Measurements from ENCODE around the gene SHLD1. TPM values are rescaled to one million over a fixed set of nuclear protein-coding genes. Genes with fewer than 3 reads are reported as not detected.
A peak's percentile ranks its signal among the peaks of the same experiment; 100 is the strongest.
"Not testable (repeated sequence)": the region's sequence is repeated elsewhere in the genome, so short reads cannot be mapped to it uniquely, and the experiment has no call there.

The SHLD1 gene
- total RNA-seq: 6.4 TPM

GRCh38 chr20:5749952-5750779, at the start of gene SHLD1:
Gene SHLD1 (plus strand): TSS chr20:5750401. CDS start chr20:5772866, 22,465 bp downstream.
- ATAC-seq: peak; percentile 85

GRCh38 chr20:5702339-5702738, 47.9 kb upstream of the SHLD1 start:
- not testable (repeated sequence) for ATAC-seq

- no peak for ATAC-seq
Measured at GRCh38 chr20:5703681-5704101, 46.5 kb upstream of the SHLD1 start.

- ATAC-seq: no peak
Measured at GRCh38 chr20:5705827-5706226, 44.4 kb upstream of the SHLD1 start.

- ATAC-seq: no peak
Measured at GRCh38 chr20:5706797-5707196, 43.4 kb upstream of the SHLD1 start.

GRCh38 chr20:5710551-5710950, 39.6 kb upstream of the SHLD1 start:
- no peak for ATAC-seq

GRCh38 chr20:5714261-5715041, 35.8 kb upstream of the SHLD1 start:
- peak; percentile 66 for ATAC-seq

GRCh38 chr20:5715071-5715841, 34.9 kb upstream of the SHLD1 start:
- no peak for ATAC-seq

- ATAC-seq: no peak
Measured at GRCh38 chr20:5716953-5717352, 33.2 kb upstream of the SHLD1 start.

- ATAC-seq: peak; percentile 25
Measured at GRCh38 chr20:5718896-5719595, 31.2 kb upstream of the SHLD1 start.

- ATAC-seq: peak; percentile 32
Measured at GRCh38 chr20:5719861-5720403, 30.3 kb upstream of the SHLD1 start.

GRCh38 chr20:5720696-5721095, 29.5 kb upstream of the SHLD1 start:
- no peak for ATAC-seq

- ATAC-seq: not testable (repeated sequence)
Measured at GRCh38 chr20:5721356-5721755, 28.8 kb upstream of the SHLD1 start.

- ATAC-seq: no peak
Measured at GRCh38 chr20:5722927-5723326, 27.3 kb upstream of the SHLD1 start.

GRCh38 chr20:5725183-5725463, 25.1 kb upstream of the SHLD1 start:
- ATAC-seq: not testable (repeated sequence)

- ATAC-seq: no peak
Measured at GRCh38 chr20:5727018-5727515, 23.1 kb upstream of the SHLD1 start.

- ATAC-seq: no peak
Measured at GRCh38 chr20:5729348-5729747, 20.9 kb upstream of the SHLD1 start.

- no peak for ATAC-seq
Measured at GRCh38 chr20:5730131-5730530, 20.1 kb upstream of the SHLD1 start.

GRCh38 chr20:5731753-5732366, 18.3 kb upstream of the SHLD1 start:
- ATAC-seq: no peak

- peak; percentile 60 for ATAC-seq
Measured at GRCh38 chr20:5734602-5735001, 15.6 kb upstream of the SHLD1 start.

GRCh38 chr20:5735845-5736510, 14.2 kb upstream of the SHLD1 start:
- ATAC-seq: no peak
